ENCODE results near the gene SLC5A9. TPM values are rescaled to one million over a fixed set of nuclear protein-coding genes. Genes with fewer than 3 reads are reported as not detected.

SLC5A9 gene
- total and polyA plus RNA-seq, 3 donors from 2014 or later: 1.4 to 3.0 (median 2.3) TPM

GRCh38 chr1:48215889-48216288 is 6.6 kb upstream of the SLC5A9 start:
- H3K36me3 ChIP-seq (ENCODE audit: low read depth, missing control alignments): no peaks in the 10 kb centered on the region
- intact Hi-C loops (cut with DNase I; ENCODE audit: low total_unique reads): no loop called here
- 69 to 82% methylated on average over 2 of the region's 2 CpGs for WGBS, 2 donors

GRCh38 chr1:48216313-48216712 is 6.2 kb upstream of the SLC5A9 start:
- H3K4me3 ChIP-seq: no peak overlapping the region
- peak; percentile 45 for DNase-seq
- no peaks in the 10 kb centered on the region for H3K27me3 ChIP-seq
- H3K4me1 ChIP-seq: peaks cover 14% of the 10 kb centered on the region
- H3K27ac ChIP-seq: peak overlapping the region in 1 of 2 donors; percentile 39
- intact Hi-C loops (cut with DNase I; ENCODE audit: low total_unique reads): no loop called here
- 65 to 72% methylated on average over 2 of the region's 2 CpGs for WGBS, 2 donors
- H3K9me3 ChIP-seq: no peaks in the 10 kb centered on the region
- TF ChIP-seq CTCF (IDR thresholded peaks at IDR 0.05): no peak
- no peak for TF ChIP-seq POLR2A (IDR thresholded peaks at IDR 0.05)
- no peaks in the 10 kb centered on the region for H3K36me3 ChIP-seq (ENCODE audit: low read depth, missing control alignments)

More at GRCh38 chr1:48215889-48216288, 6.6 kb upstream of the SLC5A9 start:
- H3K9me3 ChIP-seq: no peaks in the 10 kb centered on the region
- DNase-seq: no peak
- peaks cover 14% of the 10 kb centered on the region for H3K4me1 ChIP-seq
- TF ChIP-seq CTCF (IDR thresholded peaks at IDR 0.05) (no peak), POLR2A (IDR thresholded peaks at IDR 0.05) (no peak)
- H3K4me3 ChIP-seq: no peak overlapping the region
- peak overlapping the region in 1 of 2 donors; percentile 39 for H3K27ac ChIP-seq
- no peaks in the 10 kb centered on the region for H3K27me3 ChIP-seq

- TF ChIP-seq CTCF (IDR thresholded peaks at IDR 0.05): no peak
- TF ChIP-seq POLR2A (IDR thresholded peaks at IDR 0.05): no peak
Observed at GRCh38 chr1:48216941-48217340, 5.6 kb upstream of the SLC5A9 start.

GRCh38 chr1:48217856-48218255 is 4.7 kb upstream of the SLC5A9 start:
- TF ChIP-seq CTCF (IDR thresholded peaks at IDR 0.05) (no peak), POLR2A (IDR thresholded peaks at IDR 0.05) (no peak)
- Histone ChIP-seq H3K9me3 (no peaks in the 10 kb centered on the region), H3K36me3 (ENCODE audit: low read depth, missing control alignments) (no peaks in the 10 kb centered on the region), H3K27me3 (no peaks in the 10 kb centered on the region), H3K27ac (no peak overlapping the region), H3K4me1 (peaks cover 14% of the 10 kb centered on the region), H3K4me3 (no peak overlapping the region)
- 0 to 18% methylated on average over 1 of the region's 1 CpG for WGBS, 2 donors
- DNase-seq: no peak
- intact Hi-C loops (cut with DNase I; ENCODE audit: low total_unique reads): no loop called here

More at GRCh38 chr1:48216941-48217340, 5.6 kb upstream of the SLC5A9 start:
- H3K9me3 ChIP-seq: no peaks in the 10 kb centered on the region
- intact Hi-C loops (cut with DNase I; ENCODE audit: low total_unique reads): no loop called here
- H3K4me3 ChIP-seq: no peak overlapping the region
- H3K36me3 ChIP-seq (ENCODE audit: low read depth, missing control alignments): no peaks in the 10 kb centered on the region
- H3K4me1 ChIP-seq: peaks cover 14% of the 10 kb centered on the region
- WGBS, 2 donors: 49 to 73% methylated on average over 3 of the region's 3 CpGs
- H3K27ac ChIP-seq: peak overlapping the region in 1 of 2 donors; percentile 36
- no peak for DNase-seq
- H3K27me3 ChIP-seq: no peaks in the 10 kb centered on the region

- no peak for DNase-seq
- peaks cover 12% of the 10 kb centered on the region for H3K4me1 ChIP-seq
- no peak for TF ChIP-seq POLR2A (IDR thresholded peaks at IDR 0.05)
- H3K4me3 ChIP-seq: no peak overlapping the region
- H3K36me3 ChIP-seq (ENCODE audit: low read depth, missing control alignments): no peaks in the 10 kb centered on the region
- no peaks in the 10 kb centered on the region for H3K9me3 ChIP-seq
- H3K27ac ChIP-seq: no peak overlapping the region
- intact Hi-C loops (cut with DNase I; ENCODE audit: low total_unique reads): no loop called here
- 82 to 89% methylated on average over 2 of the region's 2 CpGs for WGBS, 2 donors
- no peaks in the 10 kb centered on the region for H3K27me3 ChIP-seq
Observed at GRCh38 chr1:48219803-48220202, 2.7 kb upstream of the SLC5A9 start.

Measured in testis (tissue), 3 donors.